Endothelial cell of hepatic sinusoid (primary cell): ENCODE results near the gene MGST3.
"Not testable (repeated sequence)": the region's sequence is repeated elsewhere in the genome, so short reads cannot be mapped to it uniquely, and the experiment has no call there.

ENCODE experiments used
- in situ Hi-C: cut with HindIII; loops from 2 replicates; pipeline ENCODE4 v1.10.0; 2017; ENCODE audit warnings: low sequenced_read_pairs

MGST3 gene

DNA sequence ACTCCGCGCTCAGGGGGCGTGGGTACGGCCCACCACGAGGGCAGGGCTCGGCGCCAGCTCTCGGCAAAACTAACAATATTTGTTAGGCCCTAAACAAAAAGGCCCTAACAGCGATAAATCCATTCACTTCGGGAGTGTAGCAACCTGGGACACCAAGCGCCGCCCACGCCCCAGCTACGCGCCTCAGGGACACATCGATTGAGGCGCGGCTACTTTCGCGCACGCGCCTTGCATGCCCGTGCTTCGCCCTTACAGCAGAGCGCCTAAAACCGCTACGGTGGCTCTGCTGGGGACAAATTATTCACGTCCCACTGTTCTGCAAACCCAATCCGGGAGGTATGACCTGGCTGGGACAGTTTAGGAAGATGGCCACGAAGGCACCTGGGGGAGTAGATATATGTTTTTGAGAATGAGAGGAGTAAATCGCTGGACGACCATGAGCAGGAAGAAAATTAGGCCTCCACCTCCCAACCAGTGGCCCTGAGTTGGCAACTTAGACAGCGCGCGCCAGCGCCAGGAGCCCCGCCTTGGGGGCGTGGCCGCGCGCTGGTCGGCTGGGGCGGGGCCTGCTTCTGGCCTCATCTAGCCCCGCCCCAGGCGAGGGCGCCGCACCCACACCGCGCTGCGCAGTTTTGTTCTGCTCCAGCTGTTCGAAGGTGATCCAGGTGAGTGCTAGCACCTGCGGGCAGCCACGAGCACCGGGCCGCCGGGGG lies at the start of gene MGST3:
Gene MGST3, plus strand, starts transcription at position 606 of the 713 bp plus-strand sequence. CDS start 18,614 bp downstream, outside the sequence.
- in situ Hi-C loops, result no loop called here

DNA sequence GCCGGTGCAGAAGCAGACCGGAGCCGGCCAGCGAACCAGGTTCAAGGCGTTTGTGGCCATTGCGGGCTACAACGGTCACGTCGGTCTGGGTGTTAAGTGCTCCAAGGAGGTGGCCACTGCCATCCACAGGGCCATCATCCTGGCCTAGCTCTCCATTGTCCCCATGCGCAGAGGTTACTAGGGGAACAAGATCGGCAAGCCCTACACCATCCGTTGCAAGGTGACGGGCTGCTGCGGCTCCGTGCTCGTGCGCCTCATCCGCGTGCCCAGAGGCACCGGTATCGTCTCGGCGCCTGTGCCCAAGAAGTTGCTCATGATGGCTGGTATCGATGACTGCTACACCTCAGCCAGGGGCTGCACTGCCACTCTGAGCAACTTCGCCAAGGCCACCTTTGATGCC lies 49.1 kb upstream of the MGST3 start:
- in situ Hi-C loops, result no loop called here

DNA sequence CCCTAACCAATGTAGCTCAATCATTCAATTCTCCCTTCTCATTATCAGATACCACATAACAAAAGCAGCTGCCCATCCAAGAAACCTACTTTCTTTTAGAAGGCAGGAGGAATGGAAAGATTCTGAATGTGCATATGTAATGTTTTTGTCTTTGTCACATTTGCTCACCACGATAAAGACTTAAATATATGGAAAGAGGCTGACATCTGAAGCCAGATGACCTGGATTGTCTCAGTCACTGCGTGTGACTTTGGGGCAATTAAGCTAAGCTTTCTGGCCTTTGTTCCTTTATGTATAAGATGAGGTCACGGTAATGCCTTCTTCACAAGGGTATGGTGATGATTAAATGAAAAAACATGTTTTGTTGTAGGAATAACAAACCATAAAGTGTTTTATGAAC lies 44.6 kb upstream of the MGST3 start:
- in situ Hi-C loops, result no loop called here

DNA sequence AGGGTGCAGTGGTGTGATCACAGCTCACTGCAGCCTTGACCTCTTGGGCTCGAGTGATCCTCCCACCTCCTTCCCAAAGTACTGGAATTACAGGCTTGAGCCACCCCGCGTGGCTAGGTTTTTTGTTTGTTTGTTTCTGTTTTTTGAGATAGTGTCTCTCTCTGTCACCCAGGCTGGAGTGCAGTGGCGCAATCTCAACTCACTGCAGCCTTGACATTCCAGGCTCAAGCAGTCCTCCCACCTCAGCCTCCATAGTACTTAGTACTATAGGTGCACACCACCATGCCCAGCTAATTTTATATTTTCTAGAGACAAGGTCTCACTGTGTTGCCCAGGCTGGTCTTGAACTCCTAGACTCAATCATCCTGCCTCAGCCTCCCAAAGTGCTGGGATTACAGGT lies 39.6 kb upstream of the MGST3 start:
- in situ Hi-C loops, result loop anchor here (5.0 kb wide), 1 partner anchor 199 kb away; no protein-coding TSS in a partner anchor

DNA sequence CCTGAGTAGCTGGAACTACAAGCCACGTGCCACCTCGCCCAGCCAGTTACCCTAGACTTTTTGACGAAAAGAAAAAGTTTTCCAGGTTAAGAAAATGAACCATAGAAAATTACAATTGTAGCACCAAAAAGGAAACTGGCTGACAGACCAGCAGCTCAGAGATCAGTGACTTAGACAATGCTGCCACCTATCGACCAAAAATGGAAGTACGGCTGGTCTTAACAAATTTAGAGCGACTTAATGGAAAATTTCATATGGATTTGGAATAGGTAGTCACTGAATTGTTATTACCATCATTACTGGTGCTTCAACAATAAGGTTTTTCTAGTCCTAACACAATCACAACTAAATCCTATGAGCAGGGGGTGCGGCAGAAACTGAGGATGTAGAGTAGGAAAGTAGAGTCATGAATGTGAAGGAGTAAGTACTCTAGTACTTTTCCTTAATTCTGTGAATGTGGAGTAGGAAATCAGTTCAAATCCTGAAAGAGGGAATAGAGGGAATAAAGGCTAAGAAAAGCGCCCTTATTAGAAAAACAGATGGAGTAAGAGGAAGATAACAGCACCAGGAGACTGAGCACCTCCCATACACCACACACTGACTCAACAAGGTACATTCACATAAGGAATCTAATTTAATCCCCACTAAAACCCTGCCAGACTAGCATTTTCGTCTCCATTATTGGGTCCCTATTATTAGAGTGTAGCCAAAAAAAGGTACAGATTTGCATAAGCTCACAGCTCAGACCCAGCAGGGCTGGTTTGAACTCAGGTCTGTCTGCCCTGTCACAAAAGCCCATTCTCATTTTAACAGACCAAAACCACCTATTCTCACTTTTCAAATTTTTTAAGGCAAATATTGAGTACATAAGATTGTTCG lies 37.9 kb upstream of the MGST3 start:
- in situ Hi-C loops, result loop anchor here (5.0 kb wide), 1 partner anchor 201 kb away; no protein-coding TSS in a partner anchor

DNA sequence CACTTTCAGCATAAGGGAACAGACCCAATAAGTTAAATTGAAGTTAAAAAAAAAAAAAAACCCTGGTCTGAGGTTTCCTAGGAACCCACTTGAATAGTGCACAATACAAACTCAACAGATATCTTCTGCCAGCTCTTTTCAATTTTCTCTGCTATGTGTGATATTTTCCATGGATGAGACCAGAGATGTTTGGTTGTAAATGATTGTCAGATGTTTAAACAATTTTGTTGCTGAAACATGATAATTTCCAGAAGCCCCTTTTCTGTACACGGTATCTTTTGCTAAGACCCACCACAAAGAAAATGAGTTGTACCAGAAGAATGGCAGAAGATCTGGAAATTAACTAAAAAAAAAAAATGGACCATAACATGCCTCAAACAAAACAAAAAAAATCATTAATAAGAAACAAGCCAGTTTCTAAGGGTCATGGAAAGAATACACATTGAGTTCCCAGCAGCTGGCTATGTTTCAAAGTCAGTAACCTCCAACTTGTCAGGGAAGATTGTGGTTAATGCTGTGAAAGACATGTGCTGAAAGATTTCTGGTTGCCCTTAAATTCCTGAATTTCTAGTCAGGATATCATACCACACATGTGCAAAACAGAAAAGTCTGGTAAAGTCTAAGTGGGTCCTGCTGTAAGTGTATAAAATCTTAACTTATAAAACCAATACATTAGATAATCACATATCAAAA lies 35.6 kb upstream of the MGST3 start:
- in situ Hi-C loops, result no loop called here

DNA sequence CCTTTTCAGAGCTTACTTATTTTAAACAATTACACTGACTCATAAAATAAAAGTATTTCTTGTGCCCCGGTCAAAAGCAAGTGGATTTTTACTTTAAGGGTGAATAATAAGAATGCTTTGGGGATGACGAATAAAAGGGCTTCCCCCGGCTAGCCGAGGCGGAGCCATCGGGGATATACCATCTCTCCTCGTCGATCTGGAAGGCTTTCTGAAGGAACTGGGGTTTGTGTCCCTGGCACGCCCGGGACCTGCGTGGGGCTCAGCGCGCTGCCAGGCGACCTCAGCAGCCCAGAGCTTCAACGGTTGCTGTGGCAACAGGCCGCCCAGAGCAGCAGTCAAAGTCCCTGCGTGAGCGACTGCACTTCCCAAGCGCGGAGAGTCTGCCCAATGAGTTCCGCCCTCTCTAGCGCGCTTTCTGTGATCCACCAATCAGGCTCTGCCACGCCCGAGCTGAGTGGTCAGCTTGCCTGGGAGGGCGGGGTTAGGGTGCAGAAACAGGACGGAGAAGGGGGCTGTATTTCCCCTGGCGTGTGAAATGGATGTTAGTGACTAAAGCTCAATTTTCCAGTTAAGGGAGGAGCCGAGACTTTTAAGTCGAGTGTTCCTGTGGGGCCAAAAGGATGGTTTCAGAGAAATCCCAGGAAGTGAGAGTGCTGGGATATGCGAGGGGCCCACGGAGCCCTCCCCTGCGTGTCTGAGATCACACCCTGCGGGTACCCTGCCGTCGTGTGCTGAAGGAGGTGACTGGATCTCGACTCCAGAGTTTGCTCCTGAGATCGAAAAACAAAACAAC lies 33.0 kb upstream of the MGST3 start:
- in situ Hi-C loops, result no loop called here

DNA sequence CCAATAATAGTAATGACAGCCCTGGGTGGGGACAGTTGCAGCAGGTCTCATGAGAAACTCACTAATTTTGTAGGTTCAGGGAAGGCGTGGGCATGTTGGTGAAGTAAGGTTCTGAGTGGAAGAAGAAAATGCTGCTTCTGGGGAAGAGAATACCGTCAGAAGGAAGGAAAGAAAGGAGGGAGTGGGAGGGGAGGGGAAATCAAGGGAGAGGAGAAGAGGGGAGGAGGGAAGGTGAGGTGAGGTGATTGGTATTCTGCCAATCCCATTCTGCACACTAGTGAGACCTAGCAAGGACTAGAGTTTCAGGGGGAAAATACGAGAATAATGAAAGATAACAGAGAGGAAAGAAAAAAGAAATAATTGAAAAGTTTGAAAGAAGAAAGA lies 32.4 kb upstream of the MGST3 start:
- in situ Hi-C loops, result no loop called here

DNA sequence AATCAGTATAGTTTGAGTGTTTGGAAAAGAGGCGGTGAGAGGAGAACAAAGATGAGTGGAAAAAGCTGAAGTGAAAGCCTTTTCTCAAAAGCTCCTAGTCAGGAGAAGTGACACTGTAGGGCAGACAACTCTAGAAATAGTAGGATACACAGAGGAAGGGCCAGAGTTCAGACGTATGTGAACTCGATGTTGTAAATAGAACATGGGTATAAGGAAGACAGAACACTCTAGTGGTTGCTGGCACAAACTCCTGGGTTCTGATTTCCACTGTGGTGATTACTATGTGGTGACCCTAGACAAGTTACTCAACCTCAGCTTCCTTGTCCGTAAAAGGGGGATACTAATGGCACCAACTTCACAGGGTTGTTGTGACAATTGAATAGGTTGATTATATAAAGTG lies 30.2 kb upstream of the MGST3 start:
- in situ Hi-C loops, result no loop called here

DNA sequence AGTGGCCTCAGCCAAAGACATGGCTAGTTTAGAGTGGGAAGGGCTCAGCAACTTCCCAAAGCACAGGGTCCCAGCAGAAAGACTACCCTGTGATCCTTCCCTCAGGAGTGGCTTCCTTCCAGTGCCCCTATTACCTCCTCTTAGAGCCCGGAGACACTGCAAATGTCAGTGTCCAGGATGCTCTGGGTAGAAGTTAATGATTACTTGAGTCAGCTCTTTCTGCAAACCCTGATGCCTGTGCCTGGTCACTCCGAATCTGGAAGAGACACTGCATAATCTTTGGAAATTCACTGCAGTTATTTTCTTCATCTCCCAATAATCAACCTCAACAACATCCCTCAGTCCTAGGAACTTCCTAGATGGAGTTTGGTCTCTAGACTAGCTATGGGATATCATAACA lies 27.2 kb upstream of the MGST3 start:
- in situ Hi-C loops, result no loop called here

DNA sequence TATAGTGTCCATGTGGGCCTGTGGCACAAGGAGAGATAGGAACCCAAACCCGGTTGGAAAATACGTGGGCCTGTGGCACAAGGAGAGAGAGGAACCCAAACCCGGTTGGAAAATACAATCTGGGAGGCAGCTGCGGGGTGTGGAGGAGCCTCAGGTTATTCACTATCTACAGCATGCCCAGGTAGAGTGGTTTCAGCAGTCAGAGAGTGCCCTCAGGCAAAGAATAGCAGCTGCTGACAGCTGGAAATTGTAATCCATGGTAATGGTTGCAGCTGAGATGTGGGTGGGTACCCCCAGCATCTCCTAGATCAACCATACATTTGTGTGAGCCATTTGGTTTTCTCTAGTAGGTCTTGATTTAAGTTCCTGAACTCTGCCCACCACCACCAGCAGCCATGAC lies 25.8 kb upstream of the MGST3 start:
- in situ Hi-C loops, result no loop called here

DNA sequence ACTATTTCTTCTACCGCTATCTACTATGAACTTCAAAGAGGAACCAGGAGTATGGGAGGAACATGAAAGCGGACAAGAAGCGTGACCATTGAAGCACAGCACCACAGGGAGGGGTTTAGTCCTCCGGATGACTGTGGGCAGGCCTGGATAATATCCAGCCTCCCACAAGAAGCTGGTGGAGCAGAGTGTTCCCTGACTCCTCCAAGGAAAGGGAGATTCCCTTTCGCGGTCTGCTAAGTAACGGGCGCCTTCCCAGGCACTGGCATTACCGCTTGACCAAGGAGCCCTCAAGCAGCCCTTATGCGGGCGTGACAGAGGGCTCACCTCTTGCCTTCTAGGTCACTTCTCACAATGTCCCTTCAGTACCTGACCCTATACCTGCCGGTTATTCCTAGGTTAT lies 24.4 kb upstream of the MGST3 start:
- in situ Hi-C loops, result not testable (repeated sequence)

DNA sequence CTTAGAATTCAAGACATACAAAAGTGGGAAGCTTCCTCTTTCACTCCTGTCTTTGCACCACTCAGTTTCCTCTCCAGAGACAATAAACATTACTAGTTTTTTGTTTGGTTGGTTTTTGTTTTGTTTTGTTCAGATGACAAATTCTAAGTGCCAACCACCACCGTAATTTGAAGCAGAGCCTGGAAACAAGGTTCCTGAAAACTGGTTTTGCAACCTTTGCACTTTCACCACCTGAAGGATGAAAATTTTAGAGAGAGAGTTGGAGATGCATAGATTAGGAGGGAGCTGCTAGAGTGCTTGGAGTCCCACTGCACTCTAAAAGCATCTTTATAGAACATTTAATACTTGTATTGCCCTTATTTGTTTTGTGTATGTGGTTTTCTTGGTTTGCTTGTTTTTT lies 20.2 kb upstream of the MGST3 start:
- in situ Hi-C loops, result no loop called here

DNA sequence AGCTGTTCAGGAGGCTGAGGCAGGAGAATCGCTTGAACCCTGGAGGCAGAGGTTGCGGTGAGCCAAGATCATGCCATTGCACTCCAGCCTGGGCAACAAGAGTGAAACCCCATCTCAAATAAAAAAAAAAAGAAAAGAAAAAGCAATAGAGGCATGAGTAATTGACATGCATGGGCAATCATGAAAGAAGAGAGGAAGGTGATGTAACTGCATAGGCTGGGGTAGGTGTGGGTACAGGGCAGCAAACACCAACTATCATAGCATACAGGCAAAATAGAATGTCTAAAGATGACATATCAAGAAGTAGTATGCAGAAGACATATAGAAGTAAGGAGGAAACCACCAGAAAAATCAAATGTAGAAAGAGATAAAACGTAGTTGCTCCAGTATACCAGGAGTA lies 19.0 kb upstream of the MGST3 start:
- in situ Hi-C loops, result no loop called here

DNA sequence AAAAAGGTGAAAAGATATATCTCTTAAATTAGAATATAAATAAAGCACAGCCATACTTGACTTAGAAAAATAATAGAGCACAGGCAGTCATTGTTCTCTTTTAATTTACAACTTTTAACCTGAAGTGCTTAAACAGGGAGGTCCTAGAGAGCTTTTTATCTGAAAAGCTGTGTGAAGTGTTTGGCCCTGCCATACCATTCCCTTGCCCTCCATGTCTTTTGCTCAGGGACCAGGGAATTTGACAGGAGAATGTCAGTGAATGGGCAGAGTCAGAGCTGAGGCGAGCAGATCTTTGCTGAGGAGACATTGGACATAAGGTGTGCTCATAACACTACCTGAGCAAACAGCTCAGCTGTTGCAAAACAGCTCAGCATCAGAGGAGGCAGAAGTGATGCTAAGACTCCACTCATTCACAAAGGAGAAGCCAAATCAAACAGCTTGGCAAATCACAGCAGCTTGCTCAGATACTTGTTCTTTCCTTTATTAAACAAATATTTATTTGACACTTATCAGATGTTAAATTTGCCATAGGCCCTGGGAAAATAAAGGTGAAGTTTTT lies 14.9 kb upstream of the MGST3 start:
- in situ Hi-C loops, result no loop called here

DNA sequence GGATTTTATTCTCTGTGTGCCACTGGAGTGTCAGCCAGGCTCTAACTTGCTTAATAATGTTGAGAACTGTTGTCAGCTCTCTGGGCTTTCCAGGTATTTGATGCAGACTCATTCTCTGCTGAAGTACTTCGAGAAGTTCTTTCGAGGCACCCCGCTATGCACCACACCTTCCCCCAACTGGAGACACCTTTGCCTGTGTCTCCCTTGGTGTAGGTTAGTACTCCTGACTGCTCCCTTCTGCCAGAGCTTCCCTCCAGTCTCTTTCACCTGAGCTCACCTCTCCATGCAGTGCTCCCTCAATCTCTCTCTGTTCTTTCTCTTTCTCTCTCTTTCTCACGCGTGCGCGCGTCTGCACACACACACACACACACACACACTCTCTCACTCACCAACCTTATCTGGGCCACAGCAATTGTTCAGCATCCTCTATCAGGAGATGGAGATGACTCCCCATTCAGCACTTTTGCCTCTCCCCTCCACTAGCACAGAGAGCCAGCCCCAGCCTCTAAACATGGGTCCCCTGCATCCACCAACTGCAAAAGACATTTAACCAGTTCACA lies 14.0 kb upstream of the MGST3 start:
- in situ Hi-C loops, result no loop called here

DNA sequence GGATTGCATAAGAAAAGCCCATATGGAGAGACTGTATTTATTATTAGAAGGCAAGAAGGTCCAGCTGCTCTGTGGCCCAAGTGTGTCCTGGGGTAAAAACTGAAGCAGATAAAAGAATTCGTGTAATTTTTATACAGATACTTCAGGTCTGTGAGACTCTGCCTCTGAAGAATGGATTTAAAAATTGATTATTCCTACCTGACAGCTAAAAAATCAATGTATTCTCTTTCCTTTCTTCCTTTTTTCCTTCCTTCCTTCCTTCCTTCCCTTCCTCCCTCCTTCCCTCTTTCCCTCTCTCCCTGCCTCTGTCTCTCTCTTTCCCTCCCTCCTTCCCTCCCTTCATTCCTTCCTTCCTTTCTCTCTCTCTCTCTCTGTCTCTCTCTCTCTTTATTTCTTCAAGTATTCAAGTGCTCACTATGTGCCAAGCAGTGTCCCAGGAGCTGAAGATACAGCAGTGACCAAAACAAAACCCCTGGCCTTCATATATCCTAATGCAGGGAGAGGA lies 11.3 kb upstream of the MGST3 start:
- in situ Hi-C loops, result no loop called here

DNA sequence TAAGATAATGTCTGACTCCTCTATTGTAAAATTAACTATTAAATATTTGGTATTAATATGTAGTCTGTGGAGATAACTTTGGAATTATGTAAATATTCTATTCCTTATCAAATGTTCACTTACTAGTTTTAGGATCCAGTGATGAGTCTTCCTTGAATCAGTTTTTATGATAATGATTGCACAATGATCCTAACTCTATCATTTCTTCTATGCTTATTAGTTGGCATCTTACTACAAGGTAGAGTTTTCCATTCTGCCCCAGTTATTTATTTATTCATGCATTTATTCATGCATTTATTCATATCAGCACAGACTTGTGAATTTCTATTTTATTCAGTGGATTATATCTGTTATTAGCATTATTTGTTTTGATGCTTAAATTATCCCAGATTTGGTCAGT lies 7.4 kb upstream of the MGST3 start:
- in situ Hi-C loops, result no loop called here

DNA sequence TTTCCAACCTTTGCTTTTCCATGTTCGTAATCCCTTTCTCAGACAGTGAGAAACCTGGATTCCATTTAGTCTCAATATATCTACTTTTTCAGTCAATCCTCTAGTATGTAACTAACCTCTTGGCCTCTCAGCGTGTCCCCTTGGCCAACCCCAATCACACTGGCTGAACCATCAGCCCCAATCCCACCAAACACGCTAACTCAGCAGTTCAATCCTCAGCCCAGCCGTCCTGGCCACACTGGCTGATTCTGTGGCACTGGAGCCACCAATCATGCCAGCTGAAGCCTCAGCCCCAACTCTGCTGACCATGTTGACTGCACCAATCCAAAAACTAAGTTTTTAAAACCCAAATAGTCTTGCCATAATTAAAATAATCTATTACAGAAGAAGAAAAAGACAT lies 6.6 kb upstream of the MGST3 start:
- in situ Hi-C loops, result no loop called here
